NCI-H187 treated with DMSO at 0.1 percent for 48 hours (cell line): ENCODE measurements around the gene VWA7.

Experiments
- DNase-seq: peaks from one replicate; lab custom pipeline; 2025; lab: John Stamatoyannopoulos, UW

The VWA7 gene

DNA sequence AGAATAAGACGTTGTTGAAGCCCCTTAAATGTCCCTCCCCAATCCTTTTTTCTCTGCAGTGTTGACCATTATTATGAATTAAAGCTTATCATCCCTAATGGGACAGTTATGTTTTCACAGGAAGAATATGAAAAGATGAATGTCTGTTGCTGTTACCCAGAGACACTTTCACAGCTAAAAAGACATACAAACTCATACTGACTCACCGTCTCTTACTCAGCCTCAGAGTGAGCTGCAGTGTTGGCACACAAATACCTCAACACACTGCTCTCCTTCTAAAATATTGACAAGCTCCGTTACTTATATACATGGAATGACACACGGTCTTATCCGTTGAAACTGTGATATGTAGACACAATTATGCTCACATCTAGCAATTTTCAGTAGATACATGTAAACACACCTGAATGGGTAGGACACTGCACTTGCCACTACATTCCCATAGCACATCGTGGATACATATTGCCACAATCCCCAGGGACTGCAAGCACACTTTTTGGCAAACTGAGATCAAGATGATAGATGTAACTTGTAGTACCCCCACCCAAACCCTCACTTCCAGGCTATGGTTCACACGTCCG lies 24.3 kb downstream of the VWA7 start:
- no peak for DNase-seq

DNA sequence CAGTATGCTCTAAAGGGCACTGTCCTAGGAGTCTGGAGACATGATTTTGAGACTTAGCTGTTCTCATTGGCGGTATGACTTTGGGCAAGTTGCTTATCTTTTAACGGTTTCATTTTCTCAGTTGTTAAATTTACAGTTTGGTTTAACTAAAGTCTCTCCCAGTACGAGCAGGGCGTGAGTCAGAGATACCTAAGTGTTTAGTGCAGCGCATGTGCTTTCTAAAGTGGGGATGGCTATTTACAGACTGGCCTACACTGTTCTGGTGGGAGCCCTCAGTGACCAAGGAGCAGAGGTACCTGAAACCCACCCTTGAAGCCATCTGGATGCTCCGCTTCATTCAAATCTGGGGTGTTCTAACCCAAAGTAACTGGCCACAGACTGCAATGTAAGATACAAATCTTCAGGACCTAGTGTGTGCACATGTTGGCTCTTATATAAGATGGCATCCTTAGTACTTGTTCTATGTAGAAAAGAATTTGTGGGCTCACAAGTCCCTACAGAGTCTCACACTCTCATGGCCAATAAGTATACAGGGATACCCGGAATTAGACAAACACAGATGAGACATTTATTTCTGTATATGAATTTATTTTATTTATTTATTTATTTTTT lies 26.6 kb downstream of the VWA7 start:
- DNase-seq = no peak

- no peak for DNase-seq
Measured at GRCh38 chr6:31749301-31750036, 27.7 kb downstream of the VWA7 start.

GRCh38 chr6:31744422-31744821 lies 32.7 kb downstream of the VWA7 start:
- no peak for DNase-seq

- no peak for DNase-seq
Measured at GRCh38 chr6:31742894-31743293, 34.2 kb downstream of the VWA7 start.

- no peak for DNase-seq
Measured at GRCh38 chr6:31741815-31742214, 35.3 kb downstream of the VWA7 start.

DNA sequence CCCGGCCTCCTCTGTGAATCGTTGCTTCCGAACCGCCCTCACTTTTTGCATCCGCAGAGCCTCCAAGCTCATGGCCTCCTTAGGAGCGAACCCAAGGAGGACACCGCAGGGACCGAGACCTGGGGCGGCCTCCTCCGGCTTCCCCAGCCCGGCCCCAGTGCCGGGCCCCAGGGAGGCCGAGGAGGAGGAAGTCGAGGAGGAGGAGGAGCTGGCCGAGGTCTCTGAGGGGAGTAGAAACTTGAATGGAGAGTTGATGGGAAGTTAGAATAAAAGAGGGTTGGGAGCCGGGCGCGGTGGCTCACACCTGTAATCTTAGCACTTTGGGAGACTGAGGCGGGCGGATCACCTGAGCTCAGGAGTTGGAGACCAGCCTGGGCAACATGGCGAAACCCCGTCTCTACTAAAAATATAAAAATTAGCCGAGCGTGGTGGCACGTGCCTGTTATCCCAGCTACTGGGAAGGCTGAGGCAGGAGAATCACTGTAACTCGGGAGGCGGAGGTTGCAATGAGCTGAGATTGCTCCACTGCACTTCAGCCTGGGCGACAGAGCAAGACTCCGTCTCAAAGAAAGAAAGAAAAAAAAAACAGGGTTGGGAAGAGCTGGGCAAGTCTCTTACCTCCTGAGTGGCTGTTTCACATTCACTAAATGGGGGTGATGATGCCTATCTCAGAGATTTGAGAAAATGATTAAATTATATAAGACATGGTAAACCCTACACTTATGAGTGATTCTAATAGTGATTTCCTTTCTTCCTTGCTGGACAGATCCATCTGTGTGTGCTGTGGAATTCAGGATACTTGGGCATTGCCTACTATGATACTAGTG lies 36.5 kb downstream of the VWA7 start:
- no peak for DNase-seq

DNA sequence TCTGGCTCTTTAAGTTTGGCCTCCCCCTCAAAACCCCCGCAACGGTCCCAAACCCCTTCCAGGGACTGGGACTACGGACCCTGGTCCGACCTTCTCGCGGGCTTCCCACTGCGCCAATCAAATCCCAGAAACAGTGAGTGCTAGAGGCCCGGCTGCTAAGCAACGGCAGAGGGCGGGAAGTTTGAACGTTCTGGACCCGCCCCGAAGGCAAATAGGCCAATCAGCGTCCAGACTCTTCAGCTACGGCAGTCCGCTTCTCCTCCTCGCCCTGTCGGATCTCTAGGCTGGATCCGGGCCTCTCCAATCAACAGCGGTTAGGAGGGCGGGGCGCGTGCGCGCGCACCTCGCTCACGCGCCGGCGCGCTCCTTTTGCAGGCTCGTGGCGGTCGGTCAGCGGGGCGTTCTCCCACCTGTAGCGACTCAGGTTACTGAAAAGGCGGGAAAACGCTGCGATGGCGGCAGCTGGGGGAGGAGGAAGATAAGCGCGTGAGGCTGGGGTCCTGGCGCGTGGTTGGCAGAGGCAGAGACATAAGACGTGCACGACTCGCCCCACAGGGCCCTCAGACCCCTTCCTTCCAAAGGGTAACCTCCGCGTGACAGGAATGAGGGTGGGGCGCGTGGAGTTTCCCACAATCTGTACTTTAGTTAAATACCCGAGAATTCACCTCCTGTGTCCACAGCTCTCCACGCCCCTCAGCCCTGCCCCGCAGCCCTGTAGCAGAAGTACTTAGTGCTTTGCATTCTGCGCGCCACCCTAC lies 37.3 kb downstream of the VWA7 start, which contains the start of gene MSH5:
Gene MSH5 (plus strand): TSS at position 367 of the 758 bp plus-strand sequence. CDS start 462 bp downstream, outside the sequence.
- DNase-seq = peak; percentile 94

- DNase-seq = no peak
Measured at GRCh38 chr6:31737991-31738979, 38.8 kb downstream of the VWA7 start.

DNA sequence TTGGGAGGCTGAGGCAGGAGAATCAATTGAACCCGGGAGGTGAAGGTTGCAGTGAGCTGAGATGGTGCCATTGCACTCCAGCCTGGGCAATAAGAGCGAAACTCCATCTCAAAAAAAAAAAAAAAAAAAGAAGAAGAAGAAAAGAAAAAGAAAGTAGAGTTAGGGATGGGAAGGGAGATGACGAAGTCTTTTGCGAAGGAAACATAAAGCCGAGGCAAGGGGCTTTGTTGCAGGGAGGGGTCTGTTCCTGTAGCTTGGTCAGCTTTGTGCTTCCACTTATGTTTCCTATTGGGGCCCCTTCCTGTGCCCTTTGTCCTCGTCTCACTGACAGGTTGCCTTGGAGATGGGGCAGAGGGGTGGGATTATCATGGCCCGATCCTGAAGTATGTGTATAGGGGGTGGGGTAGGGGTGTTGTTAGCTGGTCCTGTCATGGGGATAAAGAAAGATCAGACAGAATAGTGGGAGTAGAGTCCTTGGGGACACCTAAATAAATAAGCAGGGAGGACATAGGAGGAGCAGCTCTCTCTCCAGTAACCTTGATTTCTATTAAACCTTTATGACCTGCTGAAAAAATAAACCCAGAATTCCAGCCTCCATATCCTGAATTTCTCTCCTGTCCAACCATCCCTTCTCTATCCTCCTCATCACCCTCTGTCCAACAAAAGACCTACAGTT lies 39.7 kb downstream of the VWA7 start:
- DNase-seq = no peak

DNA sequence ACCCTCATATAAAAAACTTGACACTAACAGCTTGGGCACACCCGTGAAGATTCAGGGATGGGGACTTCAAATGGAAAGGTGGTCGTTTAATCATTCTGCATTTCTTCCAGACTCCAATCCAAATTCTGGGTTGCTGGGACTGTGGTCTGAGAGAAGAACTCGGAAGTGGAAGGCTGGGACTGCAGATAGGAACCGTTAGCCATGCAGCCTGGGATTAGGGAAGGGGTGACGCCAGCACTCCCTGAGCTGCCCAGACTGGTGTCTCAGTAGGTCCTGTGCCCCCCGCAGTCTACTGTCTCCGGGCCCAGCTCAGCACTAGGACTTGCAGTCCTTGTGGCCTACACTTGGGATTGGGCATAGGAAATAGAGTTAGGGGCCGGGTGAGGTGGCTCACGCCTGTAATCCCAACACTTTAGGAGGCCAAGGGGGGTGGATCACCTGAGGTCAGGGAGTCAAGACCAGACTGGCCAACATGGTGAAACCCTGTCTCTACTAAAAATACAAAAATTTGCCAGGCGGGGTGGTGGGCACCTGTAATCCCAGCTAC lies 40.3 kb downstream of the VWA7 start:
- DNase-seq = no peak

GRCh38 chr6:31736021-31736767 lies 40.9 kb downstream of the VWA7 start, which contains the start of gene CLIC1:
Gene CLIC1 (minus strand): TSS chr6:31736530. CDS start chr6:31736300, 230 bp downstream.
- DNase-seq = no peak

DNA sequence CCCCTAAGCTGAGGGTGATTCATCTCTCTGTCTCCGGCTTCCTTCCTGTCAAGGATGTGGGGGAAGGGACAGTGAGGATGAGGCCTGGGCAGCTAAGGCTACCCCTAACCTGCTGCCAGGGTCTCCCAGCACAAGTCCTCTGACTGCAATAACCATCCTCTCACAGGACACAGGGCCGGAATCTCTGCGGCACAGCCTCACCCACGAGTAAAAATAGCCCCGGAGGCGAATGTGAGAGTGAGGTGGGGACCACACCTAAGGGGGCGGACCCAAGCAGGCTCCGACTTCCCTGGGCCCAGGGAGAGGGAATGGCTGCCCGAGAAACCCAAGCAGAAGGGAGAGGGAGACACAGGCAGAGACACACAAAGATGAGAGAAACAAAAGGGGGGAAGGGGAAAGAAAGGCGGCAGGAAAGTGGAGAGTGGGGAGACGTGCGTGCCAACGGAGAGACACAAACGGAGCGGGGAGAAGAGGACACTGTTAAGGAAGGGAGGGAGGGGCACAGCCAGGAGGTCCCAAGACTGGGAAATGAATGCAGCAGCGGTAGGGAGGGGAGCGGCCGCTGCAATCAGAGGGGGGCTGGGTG lies 42.2 kb downstream of the VWA7 start:
- DNase-seq = no peak

DNA sequence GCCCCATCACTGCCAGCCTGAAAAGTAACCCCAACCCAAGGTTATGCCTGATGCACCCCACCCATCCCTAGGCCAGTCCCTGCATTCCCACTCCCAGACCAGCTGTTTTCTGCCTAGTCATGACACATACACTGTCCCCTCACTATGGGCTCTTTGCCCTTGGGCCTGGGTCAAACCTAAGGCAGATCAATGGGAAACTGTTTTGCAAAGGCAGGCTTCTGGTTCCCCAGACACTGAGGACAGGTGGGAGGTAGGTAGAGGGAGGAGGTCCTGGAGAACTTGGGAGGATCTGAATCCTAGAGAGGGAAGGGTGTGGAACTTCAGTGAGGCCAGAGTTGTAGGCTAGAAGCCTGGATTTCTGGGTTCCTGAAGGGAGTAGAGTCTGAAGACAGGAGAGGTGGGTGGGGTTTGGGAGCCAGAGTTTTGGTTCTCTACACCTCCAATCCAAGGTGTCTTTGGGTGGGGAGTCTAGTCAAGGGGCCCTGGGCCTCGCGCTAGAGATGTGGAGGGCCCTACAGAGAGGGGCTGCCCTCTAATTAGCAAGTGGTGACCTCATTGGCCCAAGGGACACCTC lies 42.8 kb downstream of the VWA7 start:
- no peak for DNase-seq

DNA sequence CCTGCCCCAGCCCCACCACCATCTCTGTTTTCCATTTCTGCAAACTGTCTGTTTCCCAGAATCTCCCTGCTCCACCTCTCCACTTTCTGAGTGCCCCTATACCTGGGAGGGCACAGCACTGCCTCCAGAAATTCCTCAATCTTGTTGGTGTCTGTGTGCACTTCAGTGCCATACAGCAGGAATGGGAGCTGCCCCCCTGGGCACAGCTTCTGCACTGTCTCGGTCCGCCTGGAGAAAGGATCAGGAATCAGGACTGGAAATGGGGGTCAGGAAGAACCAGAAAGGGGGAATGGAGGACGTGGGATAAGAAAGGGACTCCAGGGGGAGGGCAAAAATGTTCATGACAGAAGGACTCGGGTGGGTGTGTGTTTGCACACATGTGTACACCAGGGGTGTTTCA lies 43.4 kb downstream of the VWA7 start:
- no peak for DNase-seq

DNA sequence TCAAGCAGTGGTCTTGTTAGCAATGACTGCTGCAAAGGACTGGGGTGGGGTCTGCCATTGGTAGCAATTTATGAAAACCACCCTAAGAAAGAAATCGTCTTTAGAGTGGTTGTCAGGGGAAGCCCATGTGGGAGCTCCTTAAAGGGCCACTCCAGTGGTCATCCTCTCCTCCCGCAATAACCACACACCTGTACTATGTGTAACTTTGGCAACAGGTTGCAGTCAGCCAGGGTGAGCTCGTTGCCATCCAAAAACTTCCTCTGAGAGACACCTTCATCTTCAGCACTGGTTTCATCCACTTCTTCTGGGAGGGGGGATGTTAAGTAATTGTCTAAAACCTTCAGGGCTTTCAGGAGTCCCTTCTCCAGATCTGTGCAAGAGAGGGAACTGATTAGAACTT lies 45.1 kb downstream of the VWA7 start:
- DNase-seq = no peak

GRCh38 chr6:31730631-31731086 lies 46.5 kb downstream of the VWA7 start:
- DNase-seq = no peak
